Gastrocnemius medialis (tissue), 4 donors: ENCODE results near the gene KIRREL1.

Source experiments
- POLR2A ChIP-seq, 2 donors: fragments of 450-650 bp; IDR thresholded peaks; one replicate each; pipeline ENCODE4 v1.6.1; 2017; ENCODE audit warnings: antibody characterized with exemption in 2 of 2, mild to moderate bottlenecking in 2 of 2, moderate library complexity in 2 of 2
- TF ChIP-seq, protein P1 (sequence below), 5 experiments: fragments of 450-650 bp in 3 of 5; fragments of 200-600 bp in 2 of 5; sonication (generic) in 2 of 5; IDR thresholded peaks in 4 of 5; conservative IDR thresholded peaks in 1 of 5; 1 replicate in 4 of 5; 2 replicates in 1 of 5; pipeline ENCODE4 v1.5.1; 2016 to 2019; ENCODE audit warnings: antibody characterized with exemption in 5 of 5, mild to moderate bottlenecking in 3 of 5, moderate library complexity in 3 of 5

GRCh38 chr1:158040323-158040722, 46.9 kb downstream of the KIRREL1 start:
- TF ChIP-seq, protein P1, sequence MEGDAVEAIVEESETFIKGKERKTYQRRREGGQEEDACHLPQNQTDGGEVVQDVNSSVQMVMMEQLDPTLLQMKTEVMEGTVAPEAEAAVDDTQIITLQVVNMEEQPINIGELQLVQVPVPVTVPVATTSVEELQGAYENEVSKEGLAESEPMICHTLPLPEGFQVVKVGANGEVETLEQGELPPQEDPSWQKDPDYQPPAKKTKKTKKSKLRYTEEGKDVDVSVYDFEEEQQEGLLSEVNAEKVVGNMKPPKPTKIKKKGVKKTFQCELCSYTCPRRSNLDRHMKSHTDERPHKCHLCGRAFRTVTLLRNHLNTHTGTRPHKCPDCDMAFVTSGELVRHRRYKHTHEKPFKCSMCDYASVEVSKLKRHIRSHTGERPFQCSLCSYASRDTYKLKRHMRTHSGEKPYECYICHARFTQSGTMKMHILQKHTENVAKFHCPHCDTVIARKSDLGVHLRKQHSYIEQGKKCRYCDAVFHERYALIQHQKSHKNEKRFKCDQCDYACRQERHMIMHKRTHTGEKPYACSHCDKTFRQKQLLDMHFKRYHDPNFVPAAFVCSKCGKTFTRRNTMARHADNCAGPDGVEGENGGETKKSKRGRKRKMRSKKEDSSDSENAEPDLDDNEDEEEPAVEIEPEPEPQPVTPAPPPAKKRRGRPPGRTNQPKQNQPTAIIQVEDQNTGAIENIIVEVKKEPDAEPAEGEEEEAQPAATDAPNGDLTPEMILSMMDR (IDR thresholded peaks at IDR 0.05 in 4 of 5, conservative IDR thresholded peaks at IDR 0.05 in 1 of 5): no peak
- no peak for TF ChIP-seq POLR2A (IDR thresholded peaks at IDR 0.05)
